Dendritic cell treated with granulocyte-macrophage colony-stimulating factor and Interleukin-4, amounts not matched to agents 40 ng/mL and 50 ng/mL, for 4 days (primary cell): Measurements from ENCODE around the gene PLEKHM3.

Source experiments
- H3K27ac Mint-ChIP-seq: one replicate; pipeline ENCODE4 v1.8.0; 2022; ENCODE audit warnings: mild to moderate bottlenecking, mixed read lengths
- H3K27me3 Mint-ChIP-seq: one replicate; pipeline ENCODE4 v1.8.0; 2022; ENCODE audit warnings: mild to moderate bottlenecking, mixed read lengths
- H3K36me3 Mint-ChIP-seq: one replicate; pipeline ENCODE4 v1.8.0; 2022; ENCODE audit warnings: low read depth, mixed read lengths
- H3K4me1 Mint-ChIP-seq: one replicate; pipeline ENCODE4 v1.8.0; 2022; ENCODE audit warnings: low read depth, mixed read lengths
- H3K4me3 Mint-ChIP-seq: one replicate; pipeline ENCODE4 v1.8.0; 2022; ENCODE audit warnings: mild to moderate bottlenecking, moderate library complexity, mixed read lengths
- H3K9me3 Mint-ChIP-seq: one replicate; pipeline ENCODE4 v1.8.0; 2022; ENCODE audit warnings: mixed read lengths
- intact Hi-C: fragments of 100-400 bp; cut with micrococcal nuclease; formaldehyde crosslinking; loops from one replicate; pipeline ENCODE4 v1.15.0; 2022

Gene PLEKHM3

GRCh38 chr2:207863345-207863744, 162.0 kb downstream of the PLEKHM3 start:
- H3K4me1 Mint-ChIP-seq = no peaks in the 10 kb centered on the region
- H3K4me3 Mint-ChIP-seq = no peak overlapping the region
- no peak overlapping the region for H3K27ac Mint-ChIP-seq
- peaks cover 16% of the 10 kb centered on the region for H3K36me3 Mint-ChIP-seq
- intact Hi-C loops = no loop called here
- H3K9me3 Mint-ChIP-seq = no peaks in the 10 kb centered on the region
- H3K27me3 Mint-ChIP-seq = no peaks in the 10 kb centered on the region

- Mint-ChIP-seq H3K4me3 (no peak overlapping the region), H3K4me1 (no peaks in the 10 kb centered on the region), H3K9me3 (no peaks in the 10 kb centered on the region), H3K36me3 (peaks cover 16% of the 10 kb centered on the region), H3K27me3 (no peaks in the 10 kb centered on the region), H3K27ac (no peak overlapping the region)
- intact Hi-C loops = no loop called here
Measured at GRCh38 chr2:207861789-207862188, 163.5 kb downstream of the PLEKHM3 start.

- no peak overlapping the region for H3K4me3 Mint-ChIP-seq
- H3K9me3 Mint-ChIP-seq = no peaks in the 10 kb centered on the region
- no peaks in the 10 kb centered on the region for H3K4me1 Mint-ChIP-seq
- no peaks in the 10 kb centered on the region for H3K27me3 Mint-ChIP-seq
- peaks cover 16% of the 10 kb centered on the region for H3K36me3 Mint-ChIP-seq
- intact Hi-C loops = no loop called here
- H3K27ac Mint-ChIP-seq = no peak overlapping the region
Measured at GRCh38 chr2:207860685-207861084, 164.6 kb downstream of the PLEKHM3 start.

GRCh38 chr2:207855591-207855990, 169.7 kb downstream of the PLEKHM3 start:
- Mint-ChIP-seq H3K9me3 (no peaks in the 10 kb centered on the region), H3K4me1 (no peaks in the 10 kb centered on the region), H3K27me3 (no peaks in the 10 kb centered on the region), H3K4me3 (no peak overlapping the region), H3K36me3 (peaks cover 11% of the 10 kb centered on the region), H3K27ac (no peak overlapping the region)
- intact Hi-C loops = no loop called here

GRCh38 chr2:207854484-207855440, 170.6 kb downstream of the PLEKHM3 start:
- H3K4me1 Mint-ChIP-seq = no peaks in the 10 kb centered on the region
- no peak overlapping the region for H3K27ac Mint-ChIP-seq
- H3K27me3 Mint-ChIP-seq = no peaks in the 10 kb centered on the region
- H3K36me3 Mint-ChIP-seq = peaks cover 9% of the 10 kb centered on the region
- intact Hi-C loops = no loop called here
- H3K4me3 Mint-ChIP-seq = no peak overlapping the region
- H3K9me3 Mint-ChIP-seq = no peaks in the 10 kb centered on the region

GRCh38 chr2:207852791-207853190, 172.5 kb downstream of the PLEKHM3 start:
- H3K27ac Mint-ChIP-seq = no peak overlapping the region
- H3K36me3 Mint-ChIP-seq = peaks cover 8% of the 10 kb centered on the region
- peaks cover 10% of the 10 kb centered on the region for H3K4me1 Mint-ChIP-seq
- intact Hi-C loops = no loop called here
- no peaks in the 10 kb centered on the region for H3K27me3 Mint-ChIP-seq
- no peak overlapping the region for H3K4me3 Mint-ChIP-seq
- H3K9me3 Mint-ChIP-seq = no peaks in the 10 kb centered on the region

- H3K27me3 Mint-ChIP-seq = no peaks in the 10 kb centered on the region
- no peak overlapping the region for H3K4me3 Mint-ChIP-seq
- no peaks in the 10 kb centered on the region for H3K9me3 Mint-ChIP-seq
- intact Hi-C loops = no loop called here
- H3K36me3 Mint-ChIP-seq = peaks cover 8% of the 10 kb centered on the region
- no peak overlapping the region for H3K27ac Mint-ChIP-seq
- H3K4me1 Mint-ChIP-seq = peaks cover 15% of the 10 kb centered on the region
Measured at GRCh38 chr2:207849443-207849842, 175.9 kb downstream of the PLEKHM3 start.

GRCh38 chr2:207848545-207848928, 176.8 kb downstream of the PLEKHM3 start:
- Mint-ChIP-seq H3K36me3 (peaks cover 8% of the 10 kb centered on the region), H3K27ac (no peak overlapping the region), H3K27me3 (no peaks in the 10 kb centered on the region), H3K4me1 (peaks cover 15% of the 10 kb centered on the region), H3K4me3 (no peak overlapping the region), H3K9me3 (no peaks in the 10 kb centered on the region)
- intact Hi-C loops = no loop called here

- intact Hi-C loops = no loop called here
- peaks cover 8% of the 10 kb centered on the region for H3K36me3 Mint-ChIP-seq
- H3K4me3 Mint-ChIP-seq = no peak overlapping the region
- no peaks in the 10 kb centered on the region for H3K9me3 Mint-ChIP-seq
- peaks cover 15% of the 10 kb centered on the region for H3K4me1 Mint-ChIP-seq
- H3K27me3 Mint-ChIP-seq = no peaks in the 10 kb centered on the region
- no peak overlapping the region for H3K27ac Mint-ChIP-seq
Measured at GRCh38 chr2:207847807-207848544, 177.4 kb downstream of the PLEKHM3 start.

- no peak overlapping the region for H3K27ac Mint-ChIP-seq
- H3K9me3 Mint-ChIP-seq = no peaks in the 10 kb centered on the region
- H3K27me3 Mint-ChIP-seq = no peaks in the 10 kb centered on the region
- intact Hi-C loops = no loop called here
- peaks cover 15% of the 10 kb centered on the region for H3K4me1 Mint-ChIP-seq
- H3K36me3 Mint-ChIP-seq = peaks cover 8% of the 10 kb centered on the region
- H3K4me3 Mint-ChIP-seq = no peak overlapping the region
Measured at GRCh38 chr2:207847098-207847806, 178.1 kb downstream of the PLEKHM3 start.

GRCh38 chr2:207845202-207845864, 180.0 kb downstream of the PLEKHM3 start:
- intact Hi-C loops = no loop called here
- Mint-ChIP-seq H3K36me3 (peaks cover 7% of the 10 kb centered on the region), H3K4me3 (no peak overlapping the region), H3K4me1 (peaks cover 15% of the 10 kb centered on the region), H3K9me3 (no peaks in the 10 kb centered on the region), H3K27me3 (no peaks in the 10 kb centered on the region), H3K27ac (no peak overlapping the region)

- H3K27me3 Mint-ChIP-seq = no peaks in the 10 kb centered on the region
- no peak overlapping the region for H3K27ac Mint-ChIP-seq
- intact Hi-C loops = no loop called here
- H3K36me3 Mint-ChIP-seq = no peaks in the 10 kb centered on the region
- H3K4me3 Mint-ChIP-seq = no peak overlapping the region
- peaks cover 15% of the 10 kb centered on the region for H3K4me1 Mint-ChIP-seq
- no peaks in the 10 kb centered on the region for H3K9me3 Mint-ChIP-seq
Measured at GRCh38 chr2:207844648-207845047, 180.7 kb downstream of the PLEKHM3 start.

- Mint-ChIP-seq H3K36me3 (no peaks in the 10 kb centered on the region), H3K27me3 (no peaks in the 10 kb centered on the region), H3K4me3 (no peak overlapping the region), H3K4me1 (no peaks in the 10 kb centered on the region), H3K27ac (no peak overlapping the region), H3K9me3 (no peaks in the 10 kb centered on the region)
- intact Hi-C loops = no loop called here
Measured at GRCh38 chr2:207840101-207840500, 185.2 kb downstream of the PLEKHM3 start.
